B cell (primary cell): ENCODE data around the gene LAMA2. TPM values are rescaled to one million over a fixed set of nuclear protein-coding genes. Genes with fewer than 3 reads are reported as not detected.

Experiments used
- ATAC-seq: fragments of 200-7000 bp; cut with Tn5 transposase; one replicate; pipeline ENCODE4 v1.10.0; 2021; ENCODE audit warnings: low read depth, mild to moderate bottlenecking, moderate number of reproducible peaks, moderate library complexity
- CTCF ChIA-PET: fragments of 350-600 bp; sonication (Branson Sonifier 250); formaldehyde crosslinking; loops from one replicate; lab custom pipeline; 2021; ENCODE audit warnings: antibody characterized with exemption, inconsistent platforms; lab: Charles Lee
- POLR2A ChIA-PET: fragments of 350-600 bp; sonication (Branson Sonifier 250); formaldehyde crosslinking; loops from one replicate; lab custom pipeline; 2021; ENCODE audit warnings: antibody characterized with exemption; lab: Charles Lee
- DNase-seq: peaks from one replicate; pipeline ENCODE4 v3.0.0; 2013
- H2AFZ ChIP-seq: 2 replicates; pipeline ENCODE4 v1.6.1; 2012; ENCODE audit warnings: mild to moderate bottlenecking, low read depth, low read length; ENCODE audit not compliant: insufficient read depth, poor library complexity, severe bottlenecking
- H3K27ac ChIP-seq, 2 donors: 1 replicate in 1 of 2; 2 replicates in 1 of 2; pipeline ENCODE4 v1.5.1; 2012 to 2013; ENCODE audit warnings: low read length in 2 of 2, mild to moderate bottlenecking in 2 of 2, moderate library complexity in 1 of 2
- H3K27me3 ChIP-seq, 4 experiments: fragments of 200-600 bp in 1 of 4; sonication (generic) in 1 of 4; replicated peaks in 1 of 4; 1 replicate in 2 of 4; 2 replicates in 2 of 4; pipeline versions ENCODE4 v1.6.1 to v1.7.0; 2013 to 2016; ENCODE audit warnings: low read length in 3 of 4, mild to moderate bottlenecking in 2 of 4, mixed read lengths in 1 of 4, moderate library complexity in 1 of 4; ENCODE audit not compliant: insufficient read depth in 4 of 4, control insufficient read depth in 3 of 4; ENCODE audit errors: control extremely low read depth in 1 of 4
- H3K36me3 ChIP-seq, 2 experiments: replicated peaks in 1 of 2; 1 replicate in 1 of 2; 2 replicates in 1 of 2; pipeline versions ENCODE4 v1.6.1 to v1.7.1; 2013; ENCODE audit warnings: low read length in 1 of 2; ENCODE audit not compliant: insufficient read depth in 2 of 2, control insufficient read depth in 1 of 2; ENCODE audit errors: control extremely low read depth in 1 of 2, extremely low read depth in 1 of 2
- H3K4me1 ChIP-seq, 2 donors: fragments of 200-600 bp in 1 of 2; sonication (generic) in 1 of 2; 1 replicate in 1 of 2; 2 replicates in 1 of 2; pipeline versions ENCODE4 v1.5.1 to v1.6.1; 2013 to 2017; ENCODE audit warnings: low read length in 2 of 2; ENCODE audit not compliant: control insufficient read depth in 2 of 2, insufficient read depth in 2 of 2
- H3K4me2 ChIP-seq: replicated peaks from 2 replicates; pipeline ENCODE3; 2012; ENCODE audit warnings: mild to moderate bottlenecking, low read depth, low read length; ENCODE audit not compliant: poor library complexity, severe bottlenecking
- H3K4me3 ChIP-seq, 5 experiments: fragments of 200-600 bp in 1 of 5; sonication (generic) in 1 of 5; 1 replicate in 3 of 5; 2 replicates in 2 of 5; pipeline versions ENCODE4 v1.5.1 to v1.7.0; 2011 to 2016; ENCODE audit warnings: low read length in 4 of 5, mild to moderate bottlenecking in 4 of 5, low read depth in 2 of 5, control low read depth in 1 of 5, moderate library complexity in 1 of 5; ENCODE audit not compliant: insufficient read depth in 1 of 5; ENCODE audit errors: control extremely low read depth in 1 of 5, extremely low read depth in 1 of 5
- H3K79me2 ChIP-seq: fragments of 200-600 bp; sonication (generic); one replicate; pipeline ENCODE4 v1.6.0; 2016; ENCODE audit warnings: low read length; ENCODE audit not compliant: control insufficient read depth, insufficient read depth
- H3K9ac ChIP-seq: fragments of 200-600 bp; sonication (generic); 2 replicates; pipeline ENCODE4 v1.6.1; 2017; ENCODE audit warnings: mild to moderate bottlenecking, low read length, moderate library complexity
- H3K9me3 ChIP-seq, 3 donors: one replicate each; pipeline versions ENCODE4 v1.6.1 to v1.7.1; 2013; ENCODE audit warnings: low read length in 2 of 3; ENCODE audit not compliant: control insufficient read depth in 2 of 3, insufficient read depth in 1 of 3; ENCODE audit errors: control extremely low read depth in 1 of 3
- H4K20me1 ChIP-seq: 2 replicates; pipeline ENCODE4 v1.6.0; 2012; ENCODE audit warnings: mild to moderate bottlenecking, low read length; ENCODE audit not compliant: insufficient read depth, control insufficient read depth, poor library complexity, severe bottlenecking
- H3K27ac Mint-ChIP-seq: one replicate; pipeline ENCODE4 v1.8.0; 2021; ENCODE audit warnings: mixed read lengths
- H3K27me3 Mint-ChIP-seq: one replicate; pipeline ENCODE4 v1.8.0; 2021; ENCODE audit warnings: mixed read lengths
- H3K4me1 Mint-ChIP-seq: one replicate; pipeline ENCODE4 v1.8.0; 2021; ENCODE audit warnings: mixed read lengths
- H3K4me3 Mint-ChIP-seq: one replicate; pipeline ENCODE4 v1.8.0; 2021; ENCODE audit warnings: mixed read lengths
- H3K9me3 Mint-ChIP-seq: one replicate; pipeline ENCODE4 v1.8.0; 2022; ENCODE audit warnings: mixed read lengths; ENCODE audit not compliant: insufficient read depth
- EZH2 ChIP-seq: IDR thresholded peaks from 2 replicates; pipeline ENCODE4 v1.6.1; 2012; ENCODE audit warnings: borderline replicate concordance, low read depth, mild to moderate bottlenecking, moderate library complexity, low read length; ENCODE audit not compliant: insufficient read depth, poor library complexity, severe bottlenecking
- WGBS: methylation state at CpG from one replicate; pipeline ENCODE4 v1.1.5; 2013; ENCODE audit warnings: missing lambda C conversion rate; ENCODE audit not compliant: insufficient coverage; 5-methylcytosine and 5-hydroxymethylcytosine counted together
- intact Hi-C: fragments of 100-400 bp; cut with micrococcal nuclease; formaldehyde crosslinking; loops from one replicate; pipeline ENCODE4 v1.10.0; 2022
- polyA plus RNA-seq: library from polyadenylated mRNA; depleted of rRNA; stranded (reverse); fragments of >200 nt; gene quantifications from 2 replicates; pipeline ENCODE4 v1.2.3, GENCODE V29; 2012
- total RNA-seq, 2 donors: library from RNA; stranded (reverse); fragments of 120-200 nt in 1 of 2; gene quantifications; 1 replicate in 1 of 2; 2 replicates in 1 of 2; pipeline versions ENCODE4 v1.2.3 to v1.2.4, GENCODE V29; 2013 to 2022
- TF ChIP-seq, protein P1 (sequence below): fragments of 200-600 bp; IDR thresholded peaks from one replicate; pipeline ENCODE4 v1.8.0; 2022; ENCODE audit warnings: antibody characterized with exemption, mild to moderate bottlenecking

The LAMA2 gene
- total and polyA plus RNA-seq, 2 donors (not counting 1 experiment from before 2014, with no cell fraction given) = 0.16 TPM; not detected in 1

DNA sequence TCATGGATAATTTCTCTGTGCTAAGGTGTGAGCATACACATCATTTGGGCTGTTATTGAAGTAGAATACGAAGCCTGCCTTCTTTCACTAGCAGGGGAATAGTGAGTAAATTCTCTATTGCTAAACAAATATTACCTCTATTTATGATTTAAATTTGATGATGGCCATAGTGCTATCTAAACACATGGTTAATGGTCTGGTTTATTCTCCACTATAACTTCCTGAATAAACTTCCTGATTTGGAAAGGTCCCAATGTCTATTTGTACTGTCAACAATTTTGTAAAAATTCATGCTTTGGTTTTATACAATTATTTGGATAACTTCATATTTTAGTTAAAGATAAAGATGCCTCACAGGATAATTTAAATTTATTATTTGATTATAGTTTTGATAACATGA, 426.2 kb downstream of the LAMA2 start:
- no peak for ATAC-seq
- no peak overlapping the region for H3K4me2 ChIP-seq
- no peaks in the 10 kb centered on the region for H3K27me3 ChIP-seq
- intact Hi-C loops = no loop called here
- ChIA-PET POLR2A (no interaction called here), CTCF (no interaction called here)
- H3K4me3 Mint-ChIP-seq = no peak overlapping the region
- H3K27me3 Mint-ChIP-seq = peaks cover 3% of the 10 kb centered on the region
- no peak overlapping the region for H3K27ac ChIP-seq
- DNase-seq = no peak
- H4K20me1 ChIP-seq = no peaks in the 10 kb centered on the region
- WGBS = no CpG with 5 or more reads among the region's 1 CpG
- H3K27ac Mint-ChIP-seq = no peak overlapping the region
- no peak for TF ChIP-seq EZH2
- TF ChIP-seq, protein P1, sequence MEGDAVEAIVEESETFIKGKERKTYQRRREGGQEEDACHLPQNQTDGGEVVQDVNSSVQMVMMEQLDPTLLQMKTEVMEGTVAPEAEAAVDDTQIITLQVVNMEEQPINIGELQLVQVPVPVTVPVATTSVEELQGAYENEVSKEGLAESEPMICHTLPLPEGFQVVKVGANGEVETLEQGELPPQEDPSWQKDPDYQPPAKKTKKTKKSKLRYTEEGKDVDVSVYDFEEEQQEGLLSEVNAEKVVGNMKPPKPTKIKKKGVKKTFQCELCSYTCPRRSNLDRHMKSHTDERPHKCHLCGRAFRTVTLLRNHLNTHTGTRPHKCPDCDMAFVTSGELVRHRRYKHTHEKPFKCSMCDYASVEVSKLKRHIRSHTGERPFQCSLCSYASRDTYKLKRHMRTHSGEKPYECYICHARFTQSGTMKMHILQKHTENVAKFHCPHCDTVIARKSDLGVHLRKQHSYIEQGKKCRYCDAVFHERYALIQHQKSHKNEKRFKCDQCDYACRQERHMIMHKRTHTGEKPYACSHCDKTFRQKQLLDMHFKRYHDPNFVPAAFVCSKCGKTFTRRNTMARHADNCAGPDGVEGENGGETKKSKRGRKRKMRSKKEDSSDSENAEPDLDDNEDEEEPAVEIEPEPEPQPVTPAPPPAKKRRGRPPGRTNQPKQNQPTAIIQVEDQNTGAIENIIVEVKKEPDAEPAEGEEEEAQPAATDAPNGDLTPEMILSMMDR = no peak
- no peaks in the 10 kb centered on the region for H3K9me3 Mint-ChIP-seq
- H3K4me1 ChIP-seq = no peaks in the 10 kb centered on the region
- no peaks in the 10 kb centered on the region for H3K36me3 ChIP-seq
- no peak overlapping the region for H2AFZ ChIP-seq
- no peak overlapping the region for H3K4me3 ChIP-seq
- H3K79me2 ChIP-seq = no peaks in the 10 kb centered on the region
- no peaks in the 10 kb centered on the region for H3K4me1 Mint-ChIP-seq
- H3K9me3 ChIP-seq = no peaks in the 10 kb centered on the region
- no peak overlapping the region for H3K9ac ChIP-seq

DNA sequence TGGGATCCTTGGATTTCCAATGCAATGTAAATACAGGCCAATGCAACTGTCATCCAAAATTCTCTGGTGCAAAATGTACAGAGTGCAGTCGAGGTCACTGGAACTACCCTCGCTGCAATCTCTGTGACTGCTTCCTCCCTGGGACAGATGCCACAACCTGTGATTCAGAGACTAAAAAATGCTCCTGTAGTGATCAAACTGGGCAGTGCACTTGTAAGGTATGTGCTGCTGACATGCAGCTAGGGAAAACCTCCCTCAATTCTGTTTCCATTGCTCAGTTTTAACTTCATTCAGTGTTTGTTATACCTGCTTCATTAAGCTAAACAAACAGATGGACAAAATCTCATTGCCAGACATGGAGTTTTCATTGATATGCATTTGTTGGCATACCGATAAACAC, 429.9 kb downstream of the LAMA2 start:
- 40% methylated on average over 1 of the region's 3 CpGs for WGBS
- no peaks in the 10 kb centered on the region for H3K36me3 ChIP-seq
- H3K79me2 ChIP-seq = no peaks in the 10 kb centered on the region
- Mint-ChIP-seq H3K4me1 (no peaks in the 10 kb centered on the region), H3K27ac (no peak overlapping the region), H3K27me3 (peaks cover 6% of the 10 kb centered on the region), H3K9me3 (no peaks in the 10 kb centered on the region), H3K4me3 (no peak overlapping the region)
- POLR2A ChIA-PET = no interaction called here
- H2AFZ ChIP-seq = no peak overlapping the region
- H3K27me3 ChIP-seq = no peaks in the 10 kb centered on the region
- H3K27ac ChIP-seq = no peak overlapping the region
- H3K9ac ChIP-seq = no peak overlapping the region
- H3K4me3 ChIP-seq = no peak overlapping the region
- DNase-seq = no peak
- no peak overlapping the region for H3K4me2 ChIP-seq
- H3K9me3 ChIP-seq = no peaks in the 10 kb centered on the region
- TF ChIP-seq EZH2 = no peak
- TF ChIP-seq, protein P1 = no peak
- intact Hi-C loops = no loop called here
- H3K4me1 ChIP-seq = no peaks in the 10 kb centered on the region
- no peak for ATAC-seq
- no peaks in the 10 kb centered on the region for H4K20me1 ChIP-seq
- CTCF ChIA-PET = interaction anchor here (0.5 kb wide), 1 partner anchor 8 kb away, joined by 3 read pairs; no protein-coding TSS in a partner anchor
